Left ventricle myocardium inferior (tissue), 1 donor: ENCODE measurements around the gene KHDC4. TPM values are rescaled to one million over a fixed set of nuclear protein-coding genes. Genes with fewer than 3 reads are reported as not detected.

ENCODE experiments used
- DNase-seq: peaks from one replicate; pipeline ENCODE4 v3.0.0-alpha.2; 2020
- H3K27ac ChIP-seq: fragments of 200-600 bp; replicated peaks from 2 replicates; pipeline ENCODE4 v1.8.0; 2021
- H3K27me3 ChIP-seq: fragments of 200-600 bp; 2 replicates; pipeline ENCODE4 v1.8.0; 2021; ENCODE audit warnings: low read depth
- H3K36me3 ChIP-seq: fragments of 200-600 bp; 2 replicates; pipeline ENCODE4 v1.8.0; 2021
- H3K4me1 ChIP-seq: fragments of 200-600 bp; 2 replicates; pipeline ENCODE4 v1.8.0; 2021
- H3K4me3 ChIP-seq: fragments of 200-600 bp; 2 replicates; pipeline ENCODE4 v1.8.0; 2021; ENCODE audit warnings: mild to moderate bottlenecking, moderate library complexity
- H3K9me3 ChIP-seq: fragments of 200-600 bp; replicated peaks from 2 replicates; pipeline ENCODE4 v1.8.0; 2021
- intact Hi-C: fragments of 100-400 bp; cut with micrococcal nuclease; formaldehyde crosslinking; loops from one replicate; pipeline ENCODE4 v1.11.0; 2022
- total RNA-seq: library from RNA; stranded (reverse); fragmentation: NEBNext Ultra II Directional; extraction: Animal tissue kit (Norgen Biotek cat#: 25700); gene quantifications from one replicate; pipeline ENCODE4 v1.2.1, GENCODE V29; 2021
- TF ChIP-seq, protein P1 (sequence below): fragments of 200-600 bp; IDR thresholded peaks from 2 replicates; pipeline ENCODE4 v1.8.0; 2021; ENCODE audit warnings: antibody characterized with exemption, mild to moderate bottlenecking, borderline replicate concordance
- donor health status: DM: no; HTN: yes; CAD: no; lungs with severe emphysema.

The KHDC4 gene
- total RNA-seq, 1 donor from 2014 or later: 21.2 TPM

DNA sequence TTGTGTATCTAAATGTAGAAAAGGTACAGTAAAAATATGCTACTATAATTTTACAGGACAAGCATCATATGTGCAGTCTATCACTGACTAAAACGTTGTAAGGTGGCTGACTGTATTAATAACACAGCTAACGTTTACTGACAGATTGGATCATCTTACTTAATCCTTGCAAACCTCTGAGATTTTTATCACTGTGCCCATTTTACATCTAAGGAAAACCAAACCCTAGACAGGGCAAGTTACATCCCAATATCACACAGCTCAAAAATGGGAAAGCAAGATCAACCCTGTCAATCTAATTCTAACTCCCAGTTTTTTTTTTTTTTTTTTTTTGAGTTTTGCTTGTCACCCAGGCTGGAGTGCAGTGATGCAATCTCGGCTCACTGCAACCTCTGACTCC lies 15.6 kb downstream of the KHDC4 start:
- no peak for DNase-seq
- Histone ChIP-seq H3K27me3 (no peaks in the 10 kb centered on the region), H3K36me3 (peaks cover 99% of the 10 kb centered on the region), H3K27ac (no peak overlapping the region), H3K4me1 (peaks cover 7% of the 10 kb centered on the region), H3K4me3 (no peak overlapping the region), H3K9me3 (no peaks in the 10 kb centered on the region)
- TF ChIP-seq, protein P1, sequence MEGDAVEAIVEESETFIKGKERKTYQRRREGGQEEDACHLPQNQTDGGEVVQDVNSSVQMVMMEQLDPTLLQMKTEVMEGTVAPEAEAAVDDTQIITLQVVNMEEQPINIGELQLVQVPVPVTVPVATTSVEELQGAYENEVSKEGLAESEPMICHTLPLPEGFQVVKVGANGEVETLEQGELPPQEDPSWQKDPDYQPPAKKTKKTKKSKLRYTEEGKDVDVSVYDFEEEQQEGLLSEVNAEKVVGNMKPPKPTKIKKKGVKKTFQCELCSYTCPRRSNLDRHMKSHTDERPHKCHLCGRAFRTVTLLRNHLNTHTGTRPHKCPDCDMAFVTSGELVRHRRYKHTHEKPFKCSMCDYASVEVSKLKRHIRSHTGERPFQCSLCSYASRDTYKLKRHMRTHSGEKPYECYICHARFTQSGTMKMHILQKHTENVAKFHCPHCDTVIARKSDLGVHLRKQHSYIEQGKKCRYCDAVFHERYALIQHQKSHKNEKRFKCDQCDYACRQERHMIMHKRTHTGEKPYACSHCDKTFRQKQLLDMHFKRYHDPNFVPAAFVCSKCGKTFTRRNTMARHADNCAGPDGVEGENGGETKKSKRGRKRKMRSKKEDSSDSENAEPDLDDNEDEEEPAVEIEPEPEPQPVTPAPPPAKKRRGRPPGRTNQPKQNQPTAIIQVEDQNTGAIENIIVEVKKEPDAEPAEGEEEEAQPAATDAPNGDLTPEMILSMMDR: no peak
- intact Hi-C loops: no loop called here

- intact Hi-C loops: no loop called here
Measured at GRCh38 chr1:155913969-155914757, 20.1 kb downstream of the KHDC4 start.

GRCh38 chr1:155912056-155912536 lies 22.1 kb downstream of the KHDC4 start:
- H3K27me3 ChIP-seq: no peaks in the 10 kb centered on the region
- peaks cover 35% of the 10 kb centered on the region for H3K4me1 ChIP-seq
- H3K27ac ChIP-seq: peak overlapping the region; percentile 91
- TF ChIP-seq, protein P1: no peak
- H3K9me3 ChIP-seq: no peaks in the 10 kb centered on the region
- H3K4me3 ChIP-seq: no peak overlapping the region
- peaks cover 75% of the 10 kb centered on the region for H3K36me3 ChIP-seq
- DNase-seq: no peak
- intact Hi-C loops: no loop called here

More at GRCh38 chr1:155913969-155914757, 20.1 kb downstream of the KHDC4 start:
- Histone ChIP-seq H3K27ac (peak overlapping the region; percentile 39), H3K27me3 (no peaks in the 10 kb centered on the region), H3K4me3 (no peak overlapping the region), H3K9me3 (no peaks in the 10 kb centered on the region), H3K4me1 (peaks cover 35% of the 10 kb centered on the region), H3K36me3 (peaks cover 77% of the 10 kb centered on the region)
- TF ChIP-seq, protein P1: no peak
- DNase-seq: no peak

GRCh38 chr1:155911156-155912055 lies 22.8 kb downstream of the KHDC4 start, which contains the start of gene RIT1:
RIT1 (minus strand) TSS chr1:155911349; CDS start chr1:155910761, 588 bp downstream.
- TF ChIP-seq, protein P1: peak; percentile 49
- Histone ChIP-seq H3K4me1 (peaks cover 35% of the 10 kb centered on the region), H3K27me3 (no peaks in the 10 kb centered on the region), H3K27ac (peak within 1 kb of the TSS; percentile 91), H3K4me3 (peak within 1 kb of the TSS; percentile 82), H3K9me3 (no peaks in the 10 kb centered on the region), H3K36me3 (peaks cover 75% of the 10 kb centered on the region)
- DNase-seq: peak; percentile 89
- intact Hi-C loops: no loop called here

GRCh38 chr1:155910621-155911121 lies 23.5 kb downstream of the KHDC4 start:
- intact Hi-C loops: no loop called here
- no peaks in the 10 kb centered on the region for H3K27me3 ChIP-seq
- TF ChIP-seq, protein P1: no peak
- peak overlapping the region; percentile 82 for H3K4me3 ChIP-seq
- no peaks in the 10 kb centered on the region for H3K9me3 ChIP-seq
- H3K36me3 ChIP-seq: peaks cover 74% of the 10 kb centered on the region
- peaks cover 35% of the 10 kb centered on the region for H3K4me1 ChIP-seq
- peak overlapping the region; percentile 91 for H3K27ac ChIP-seq
- DNase-seq: no peak
